Stimulated activated CD4-positive, alpha-beta T cell treated with anti-CD3 and anti-CD28 coated beads, Interleukin-2, amount 100 ng/mL, for 48 hours (primary cell): ENCODE results near the gene EMC7.
A peak's percentile ranks its signal among the peaks of the same experiment; 100 is the strongest.
"Not testable (repeated sequence)": the region's sequence is repeated elsewhere in the genome, so short reads cannot be mapped to it uniquely, and the experiment has no call there.

ENCODE experiments used
- DNase-seq, 2 donors: peaks; one replicate each; pipeline ENCODE4 v3.0.0-alpha.2; 2020

The EMC7 gene

DNA sequence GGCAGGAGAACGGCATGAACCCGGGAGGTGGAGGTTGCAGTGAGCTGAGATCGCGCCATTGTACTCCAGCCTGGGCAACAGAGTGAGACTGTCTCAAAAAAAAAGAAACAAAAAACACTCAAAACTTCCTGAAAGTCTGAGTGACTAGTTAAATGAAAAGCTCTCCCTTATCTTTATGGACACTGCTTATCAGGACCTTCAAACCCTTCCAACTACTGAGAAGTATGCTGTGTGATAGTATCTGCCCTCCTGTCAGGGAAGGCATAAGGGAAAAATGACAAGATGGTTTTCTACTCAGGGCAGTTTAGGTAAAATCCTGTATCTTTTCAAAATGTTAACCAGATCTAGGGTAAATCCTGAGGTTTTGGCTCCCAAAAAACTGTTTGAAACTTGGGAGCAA, 21.8 kb downstream of the EMC7 start:
- no peak for DNase-seq

- no peak for DNase-seq
Observed at GRCh38 chr15:34078900-34079299, 22.8 kb downstream of the EMC7 start.

DNA sequence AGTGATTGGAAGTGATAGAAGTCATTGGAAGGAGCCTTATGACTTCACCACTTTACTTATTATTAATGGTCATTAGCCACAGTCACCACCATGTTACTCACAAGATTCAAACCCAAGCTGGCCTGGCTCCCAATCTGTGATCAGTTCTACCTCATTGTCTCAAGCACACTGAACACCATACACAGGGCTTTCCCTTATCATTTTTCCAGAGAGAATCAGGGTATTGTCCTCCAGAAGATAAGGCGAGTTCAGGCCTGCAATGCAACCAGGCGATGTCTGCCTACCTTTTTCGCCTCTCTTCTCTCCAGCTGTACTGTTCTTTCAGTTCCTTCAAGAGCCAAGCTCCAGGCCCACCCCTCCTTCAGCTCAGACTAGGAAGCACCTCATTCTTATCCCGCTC, 24.9 kb downstream of the EMC7 start:
- DNase-seq, result no peak

DNA sequence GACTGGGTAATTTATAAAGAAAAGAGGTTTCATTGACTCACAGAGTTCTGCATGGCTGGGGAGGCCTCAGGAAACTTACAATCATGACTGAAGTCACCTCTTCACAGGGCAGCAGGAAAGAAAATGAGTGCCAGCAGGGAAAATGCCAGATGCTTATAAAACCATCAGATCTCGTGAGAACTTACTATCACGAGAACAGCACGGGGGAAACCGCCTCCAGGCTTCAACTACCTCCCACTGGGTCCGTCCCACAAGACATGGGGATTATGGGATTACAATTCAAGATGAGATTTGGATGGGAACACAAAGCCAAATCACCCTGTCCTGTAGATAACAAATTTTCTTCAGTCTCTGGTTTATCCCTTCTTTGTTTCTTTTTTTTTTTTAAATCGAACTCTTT, 31.7 kb downstream of the EMC7 start:
- DNase-seq, result no peak

GRCh38 chr15:34065941-34066340, 35.7 kb downstream of the EMC7 start:
- no peak for DNase-seq

DNA sequence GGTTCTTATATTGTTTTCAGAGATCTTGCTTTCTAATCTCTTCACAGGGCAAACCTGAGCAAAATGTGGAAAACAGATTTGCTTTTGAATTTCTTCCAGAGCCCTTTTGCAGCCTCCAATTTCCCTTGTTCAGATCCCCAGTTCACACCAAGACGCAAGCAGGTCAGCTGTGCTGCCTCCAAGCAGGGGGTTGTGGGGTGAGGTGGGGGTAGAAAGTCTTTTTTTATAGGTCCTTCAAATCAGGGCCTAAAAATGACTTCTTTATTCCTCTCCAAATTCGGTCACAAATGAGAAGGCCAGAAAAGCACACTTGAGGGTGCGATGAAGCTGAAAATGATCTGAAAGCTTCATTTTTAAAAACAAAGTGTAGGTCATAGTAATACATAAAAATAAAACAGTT, 36.4 kb downstream of the EMC7 start:
- DNase-seq, result no peak

DNA sequence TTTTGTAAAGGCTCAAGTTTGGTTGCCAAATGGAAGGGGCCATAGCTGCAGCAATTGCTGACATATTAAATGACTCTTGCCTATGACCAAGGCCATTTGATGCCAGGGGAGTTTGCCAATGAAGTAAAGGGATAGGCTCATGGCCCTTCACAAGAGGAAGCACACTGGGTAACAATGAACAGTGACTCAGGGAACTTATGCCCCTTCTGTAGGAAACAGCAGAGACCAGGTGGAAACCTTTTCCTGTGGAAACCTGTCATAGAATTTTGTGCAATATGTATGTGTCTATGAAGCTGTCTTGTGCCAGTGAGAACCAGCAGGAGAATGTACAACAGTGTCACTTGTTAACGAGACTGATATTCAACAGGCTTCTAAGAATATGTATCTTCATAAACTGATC, 37.2 kb downstream of the EMC7 start:
- no peak for DNase-seq

- DNase-seq, result no peak
Observed at GRCh38 chr15:34059946-34060345, 41.7 kb downstream of the EMC7 start.

- no peak for DNase-seq
Observed at GRCh38 chr15:34059476-34059875, 42.2 kb downstream of the EMC7 start.

- DNase-seq, result no peak
Observed at GRCh38 chr15:34056911-34057310, 44.8 kb downstream of the EMC7 start.

DNA sequence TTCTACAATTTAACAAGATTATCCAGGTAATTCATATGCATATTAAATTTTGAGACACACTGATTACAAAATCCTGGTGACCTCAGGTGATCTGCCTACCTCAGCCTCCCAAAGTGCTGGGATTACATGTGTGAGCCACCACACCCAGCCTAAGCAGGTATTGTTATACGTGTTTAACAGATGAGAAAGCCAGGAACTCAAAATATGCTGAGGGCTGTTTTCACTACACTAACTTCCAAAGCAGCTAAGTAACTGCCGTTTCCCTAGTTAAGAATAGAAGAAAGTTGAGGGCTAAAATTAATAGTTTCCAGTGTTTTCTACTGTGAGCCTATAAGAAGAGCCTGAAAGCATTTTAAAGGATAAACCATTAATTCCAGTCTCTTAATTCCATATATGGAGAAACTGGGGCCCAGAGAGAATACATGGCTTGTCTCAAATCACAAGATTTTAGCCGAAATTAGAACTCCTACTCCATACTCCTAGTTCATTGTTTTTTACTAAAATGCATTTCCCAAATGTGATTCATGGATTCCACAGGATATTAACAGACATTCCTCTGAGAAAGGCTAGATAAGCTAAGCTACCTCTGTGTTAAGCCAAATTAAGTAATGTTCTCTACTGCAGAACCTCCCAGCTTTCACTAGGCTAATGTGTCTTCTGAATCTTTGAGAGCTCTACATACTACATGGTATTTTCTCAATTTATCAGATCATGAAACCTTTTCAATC, 45.6 kb downstream of the EMC7 start:
- no peak for DNase-seq

DNA sequence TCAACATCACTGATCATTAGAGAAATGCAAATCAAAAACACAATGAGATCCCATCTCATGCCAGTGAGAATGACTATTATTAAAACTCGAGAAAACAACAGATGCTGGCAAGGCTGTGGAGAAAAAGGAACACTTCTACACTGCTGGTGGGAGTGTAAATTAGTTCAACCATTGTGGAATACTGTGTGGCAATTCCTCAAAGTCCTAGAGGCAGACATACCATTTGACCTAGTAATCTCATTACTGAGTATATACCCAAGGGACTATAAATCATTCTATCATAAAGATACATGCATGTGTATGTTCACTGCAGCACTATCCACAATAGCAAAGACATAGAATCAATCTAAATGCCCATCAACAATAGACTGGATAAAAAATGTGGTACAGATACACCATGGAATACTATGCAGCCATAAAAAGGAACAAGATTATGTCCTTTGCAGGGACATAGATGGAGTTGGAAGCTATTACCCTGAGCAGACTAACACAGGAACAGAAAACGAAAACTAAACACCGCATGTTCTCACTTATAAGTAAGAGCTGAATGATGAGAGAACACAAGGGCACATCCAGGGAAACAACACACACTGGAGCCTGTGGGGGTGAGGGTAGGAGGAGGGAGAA, 47.5 kb downstream of the EMC7 start:
- no peak for DNase-seq

DNA sequence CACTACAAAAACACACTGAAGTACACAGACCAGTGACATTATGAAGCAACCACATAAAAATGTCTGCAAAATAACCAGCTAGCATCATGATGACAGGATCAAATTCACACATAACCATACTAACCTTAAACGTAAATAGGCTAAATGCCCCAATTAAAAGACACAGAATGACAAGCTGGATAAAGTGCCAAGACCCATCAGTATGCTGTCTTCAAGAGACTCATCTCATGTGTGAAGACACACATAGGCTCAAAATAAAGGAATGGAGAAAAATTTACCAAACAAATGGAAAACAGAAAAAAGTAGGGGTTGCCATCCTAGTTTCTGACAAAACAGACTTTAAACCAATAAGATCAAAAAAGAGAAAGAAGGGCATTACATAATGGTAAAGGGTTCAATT, 51.3 kb downstream of the EMC7 start:
- not testable (repeated sequence) for DNase-seq

DNA sequence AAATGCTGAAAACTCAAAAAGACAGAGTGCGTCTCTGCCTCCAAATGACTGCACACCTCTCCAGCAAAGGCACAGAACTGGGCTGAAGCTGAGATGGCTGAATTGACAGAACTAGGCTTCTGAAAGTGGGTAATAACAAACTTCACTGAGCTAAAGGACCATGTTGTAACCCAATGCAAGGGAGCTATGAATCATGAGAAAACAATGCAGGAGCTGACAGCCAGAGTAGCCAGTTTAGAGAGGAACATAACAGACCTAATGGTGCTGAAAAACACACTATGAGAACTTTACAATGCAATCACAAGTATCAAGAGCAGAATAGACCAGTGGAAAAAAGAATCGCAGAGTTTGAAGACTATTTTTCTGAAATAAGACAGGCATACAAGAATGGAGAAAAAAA, 52.5 kb downstream of the EMC7 start:
- DNase-seq, result no peak

DNA sequence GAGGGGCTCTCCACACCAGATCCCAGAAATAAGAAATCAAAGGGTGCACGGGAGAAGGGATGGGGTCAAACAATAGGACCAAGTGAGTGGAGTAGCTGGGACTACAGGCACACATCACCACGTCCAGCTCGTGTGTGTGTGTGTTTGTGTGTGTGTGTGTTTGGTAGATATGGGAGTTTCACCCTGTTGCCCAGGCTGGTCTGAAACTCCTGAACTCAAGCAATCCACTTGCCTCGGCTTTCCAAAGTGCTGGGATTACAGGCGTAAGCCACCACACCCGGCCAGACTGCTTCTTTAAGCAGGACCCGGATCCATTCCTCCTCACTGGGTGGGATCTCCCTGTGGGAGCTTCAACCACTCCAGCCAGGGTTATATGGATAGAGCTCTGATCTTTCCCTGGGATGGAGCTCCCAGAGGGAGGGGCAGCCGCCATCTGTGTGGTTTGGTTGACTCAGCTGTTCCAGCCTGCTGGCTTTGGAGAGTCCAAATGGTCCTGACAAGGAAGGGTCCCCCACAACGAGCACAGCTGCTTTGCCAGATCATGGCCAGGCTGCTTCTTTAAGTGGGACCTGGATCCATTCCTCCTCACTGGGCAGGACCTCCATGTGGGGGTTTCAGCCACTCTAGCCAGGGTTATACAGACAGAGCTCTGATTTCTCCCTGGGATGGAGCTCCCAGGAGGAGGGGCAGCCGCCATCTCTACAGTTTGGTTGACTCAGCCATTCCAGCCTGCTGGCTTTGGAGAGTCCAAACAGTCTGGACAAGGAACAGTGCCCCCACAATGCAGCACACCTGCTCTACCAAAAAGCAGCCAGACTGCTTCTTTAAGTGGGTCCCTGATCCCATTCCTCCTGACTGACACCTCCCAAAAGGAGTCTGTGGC, 53.5 kb downstream of the EMC7 start:
- DNase-seq, result no peak

GRCh38 chr15:34046471-34047145, 55.1 kb downstream of the EMC7 start:
- DNase-seq, result no peak

- no peak for DNase-seq
Observed at GRCh38 chr15:34043813-34044212, 57.8 kb downstream of the EMC7 start.

DNA sequence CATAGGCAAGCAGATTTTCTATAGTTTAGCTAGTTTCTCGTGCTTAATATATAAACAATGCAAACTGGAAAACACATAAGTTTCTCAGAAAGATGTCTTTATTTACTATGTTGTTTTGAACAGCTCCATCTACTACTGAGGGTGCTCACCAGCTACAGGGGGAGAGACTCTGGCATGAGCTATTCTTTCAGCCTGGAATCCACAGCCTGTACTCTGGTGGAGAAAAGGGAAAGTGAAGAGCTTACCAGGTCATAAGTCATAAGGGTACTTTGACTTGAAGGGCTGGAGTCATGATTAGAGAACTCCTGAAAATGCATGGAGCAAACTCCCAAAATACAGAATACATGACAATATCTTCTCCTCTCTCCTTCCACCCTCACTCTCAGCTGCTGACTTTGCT, 58.3 kb downstream of the EMC7 start:
- DNase-seq, result no peak

DNA sequence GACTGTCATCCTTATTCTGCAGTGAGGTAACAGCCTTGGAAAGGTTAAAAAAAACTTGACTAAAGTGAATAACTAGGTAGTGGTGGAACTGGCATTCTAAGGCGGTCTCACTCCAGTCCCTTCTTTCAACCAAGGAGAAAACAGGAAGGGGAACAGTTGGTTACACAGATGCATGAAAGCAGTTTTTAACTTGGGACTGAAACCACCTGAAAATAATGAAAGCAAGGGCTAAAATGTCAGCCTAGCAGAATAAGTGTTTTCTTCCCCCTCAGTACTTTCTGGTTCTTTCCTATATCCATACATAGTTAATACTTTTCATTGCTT, 61.9 kb downstream of the EMC7 start:
- no peak for DNase-seq

DNA sequence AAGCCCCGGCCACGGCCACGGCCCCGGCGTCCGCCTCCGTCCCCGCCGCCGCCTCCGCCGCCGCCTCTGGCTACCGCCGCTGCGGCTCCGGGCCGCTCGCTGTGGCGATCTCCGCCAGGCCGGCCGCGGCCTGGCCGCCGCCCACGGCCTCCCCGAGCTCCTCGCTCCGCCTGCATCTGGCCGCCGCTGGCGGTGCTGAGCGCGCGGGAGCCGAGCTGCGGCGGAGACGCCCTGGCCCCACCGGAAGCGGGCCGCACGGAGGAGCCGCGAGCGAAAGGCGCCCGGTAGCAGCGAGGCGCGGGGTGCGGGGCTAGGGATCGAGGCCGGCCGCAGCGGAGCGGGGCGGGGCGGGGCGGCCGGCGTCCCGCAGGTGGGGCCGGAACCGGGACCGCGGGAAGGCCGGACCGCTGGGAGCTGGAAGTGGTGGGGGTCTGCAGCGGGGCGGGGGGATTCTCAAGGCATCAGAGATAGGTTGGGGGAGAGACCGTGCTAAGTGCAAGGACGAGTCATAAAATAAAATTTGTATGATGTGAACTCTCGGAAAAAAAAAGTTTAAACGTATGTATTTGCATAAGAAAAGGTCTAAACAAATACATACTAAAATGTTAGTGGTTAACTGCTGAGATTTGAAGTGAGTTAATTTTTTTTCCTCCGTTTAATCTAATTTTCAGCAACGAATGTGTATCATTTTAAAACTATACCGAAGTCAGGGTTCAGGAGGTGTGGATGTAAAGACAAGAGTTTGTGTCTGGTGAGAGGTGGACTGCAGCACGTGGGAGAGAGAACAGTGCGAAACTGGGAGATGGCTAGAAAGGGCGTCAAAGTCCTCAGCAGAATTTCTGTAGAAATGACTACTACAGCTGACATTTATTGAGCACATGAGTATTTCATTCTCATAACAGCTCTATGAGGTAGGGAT, 62.5 kb downstream of the EMC7 start, which contains the start of gene AVEN:
TSS of gene AVEN (minus strand) at position 334 of the 919 bp plus-strand sequence. CDS start at position 176, 158 bp downstream.
- peak; percentile 40 to 50 for DNase-seq

GRCh38 chr15:34038023-34038870, 63.4 kb downstream of the EMC7 start:
- peak; percentile 56 to 76 for DNase-seq
